ENCODE measurements around the gene FOSL2.
A peak's percentile ranks its signal among the peaks of the same experiment; 100 is the strongest.

FOSL2 gene

DNA sequence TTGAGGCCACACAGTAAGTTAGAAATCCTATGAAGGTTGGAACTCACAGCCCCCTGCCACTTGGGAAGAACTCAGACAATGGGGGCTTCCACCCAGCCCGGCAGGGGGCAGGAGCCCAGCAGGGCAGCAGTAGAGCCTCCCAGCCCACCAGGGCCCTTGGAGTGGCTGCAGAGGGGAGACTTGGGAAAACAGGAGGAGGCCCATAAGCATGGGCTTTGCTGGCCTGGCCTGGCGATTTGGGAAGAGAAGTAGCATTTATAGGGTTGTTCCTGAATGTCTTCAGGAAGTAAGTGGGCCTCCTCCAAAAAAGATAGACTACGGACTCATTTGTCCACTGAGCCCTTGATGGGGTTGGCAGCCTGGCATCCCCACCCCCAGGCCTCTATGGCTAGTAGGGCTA lies 17.4 kb upstream of the FOSL2 start:
- DNase-seq (ENCODE audit: low spot score) = no peak

DNA sequence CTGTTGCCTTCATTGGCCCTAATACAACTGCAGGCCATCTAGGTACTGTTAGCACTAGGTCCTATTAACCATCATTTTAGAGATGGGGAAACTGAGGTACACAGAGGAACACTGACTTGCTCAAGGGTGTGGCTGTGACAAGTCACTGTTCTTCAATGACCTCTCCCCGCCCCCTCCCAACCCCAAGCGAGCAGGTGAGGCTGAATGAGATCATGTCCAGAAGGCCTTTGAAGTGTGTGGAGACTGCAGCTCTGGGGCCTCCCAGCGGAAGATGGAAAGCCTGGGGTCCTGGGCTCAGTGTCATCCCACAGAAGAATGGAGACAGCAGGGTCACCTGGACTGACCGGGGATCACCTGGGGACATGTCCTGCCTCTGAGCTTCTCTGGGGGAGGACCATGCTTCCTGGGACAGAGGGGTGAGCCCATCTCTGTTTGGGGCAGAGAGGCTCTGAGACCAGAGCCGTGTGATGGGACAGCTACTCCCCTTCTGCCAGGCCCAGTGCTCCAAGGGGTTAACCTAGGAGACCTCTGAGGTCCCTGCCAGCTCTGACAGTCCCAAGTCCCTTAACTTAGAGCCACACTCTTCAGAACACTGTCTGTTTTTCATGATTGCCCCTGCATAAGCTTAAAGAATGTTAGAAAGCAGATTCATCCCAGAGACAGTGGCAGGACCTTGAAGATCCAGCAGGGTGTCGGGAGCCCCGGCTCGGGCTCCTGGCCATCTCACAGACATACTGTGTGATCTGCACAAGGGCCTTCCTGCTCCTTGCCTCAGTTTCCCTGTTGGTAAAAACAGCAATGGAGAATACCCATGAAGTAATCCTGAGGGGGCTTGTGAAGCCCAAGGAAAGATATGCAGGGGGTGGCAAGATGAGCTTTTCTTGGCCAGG lies 16.7 kb upstream of the FOSL2 start:
- no peak for DNase-seq (ENCODE audit: low spot score)

DNA sequence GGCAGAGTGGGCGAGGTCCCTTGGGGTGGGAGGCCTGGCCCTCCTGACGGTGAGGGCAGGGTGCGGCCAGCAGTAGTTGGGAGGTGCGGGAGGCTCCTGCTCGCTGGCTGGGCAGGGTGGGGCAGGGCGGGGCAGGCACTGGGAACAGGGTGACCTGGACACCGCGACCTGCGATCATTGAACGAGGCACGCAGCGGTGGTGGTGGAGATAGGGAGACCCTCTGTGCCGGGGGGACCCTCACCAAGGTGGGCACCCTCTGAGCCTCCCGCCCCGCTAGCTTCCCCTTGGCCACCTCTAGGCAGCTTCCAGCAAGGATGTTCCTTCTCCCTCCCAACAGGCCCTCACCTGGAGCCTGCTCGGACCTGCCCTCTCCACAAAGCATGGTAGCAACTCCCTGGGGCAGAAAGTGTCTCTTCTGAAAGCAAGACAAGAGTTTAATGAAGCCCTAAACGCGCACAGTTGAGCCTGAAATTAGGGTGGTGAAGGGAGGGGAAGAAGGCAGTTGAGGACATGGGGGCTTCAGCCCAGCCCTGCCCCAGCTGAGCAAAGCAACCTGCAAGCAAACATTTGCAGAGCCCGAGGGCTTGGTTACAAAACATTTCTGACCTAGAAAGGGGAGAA lies 15.4 kb upstream of the FOSL2 start:
- DNase-seq (ENCODE audit: low spot score) = no peak

DNA sequence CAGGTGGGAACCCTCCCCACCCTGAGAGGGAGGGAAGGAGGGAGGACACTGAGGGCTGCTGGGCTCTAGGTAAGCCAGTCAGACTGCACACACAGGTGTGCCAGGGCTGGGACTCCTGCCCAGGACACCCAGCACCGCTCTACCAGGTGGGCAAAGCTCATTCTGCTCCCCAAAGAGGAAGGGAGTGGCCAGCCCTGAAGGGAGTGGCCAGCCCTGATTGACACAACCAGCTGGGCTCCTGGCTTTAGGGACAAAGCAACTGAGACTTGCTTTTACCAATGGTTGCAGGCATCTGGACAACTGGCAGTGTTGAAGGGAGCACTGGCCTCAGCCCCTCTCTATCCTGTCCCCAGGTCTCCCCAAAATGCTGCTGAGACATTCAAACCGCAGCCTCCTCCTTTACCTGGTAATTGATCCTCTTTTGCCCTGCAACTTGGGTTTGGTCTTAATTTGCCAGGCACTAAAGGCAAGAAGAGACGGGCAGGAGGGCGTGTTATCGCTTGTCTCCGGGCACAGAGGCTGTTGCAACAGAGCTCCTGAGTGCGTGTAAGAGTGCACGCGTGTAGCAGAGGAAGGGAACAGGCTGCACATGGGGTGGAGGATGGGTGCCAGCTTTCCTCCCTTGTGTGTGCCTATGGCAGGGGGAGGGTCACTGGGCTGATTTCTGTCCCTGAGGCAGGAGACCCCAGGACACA lies 14.5 kb upstream of the FOSL2 start:
- no peak for DNase-seq (ENCODE audit: low spot score)

DNA sequence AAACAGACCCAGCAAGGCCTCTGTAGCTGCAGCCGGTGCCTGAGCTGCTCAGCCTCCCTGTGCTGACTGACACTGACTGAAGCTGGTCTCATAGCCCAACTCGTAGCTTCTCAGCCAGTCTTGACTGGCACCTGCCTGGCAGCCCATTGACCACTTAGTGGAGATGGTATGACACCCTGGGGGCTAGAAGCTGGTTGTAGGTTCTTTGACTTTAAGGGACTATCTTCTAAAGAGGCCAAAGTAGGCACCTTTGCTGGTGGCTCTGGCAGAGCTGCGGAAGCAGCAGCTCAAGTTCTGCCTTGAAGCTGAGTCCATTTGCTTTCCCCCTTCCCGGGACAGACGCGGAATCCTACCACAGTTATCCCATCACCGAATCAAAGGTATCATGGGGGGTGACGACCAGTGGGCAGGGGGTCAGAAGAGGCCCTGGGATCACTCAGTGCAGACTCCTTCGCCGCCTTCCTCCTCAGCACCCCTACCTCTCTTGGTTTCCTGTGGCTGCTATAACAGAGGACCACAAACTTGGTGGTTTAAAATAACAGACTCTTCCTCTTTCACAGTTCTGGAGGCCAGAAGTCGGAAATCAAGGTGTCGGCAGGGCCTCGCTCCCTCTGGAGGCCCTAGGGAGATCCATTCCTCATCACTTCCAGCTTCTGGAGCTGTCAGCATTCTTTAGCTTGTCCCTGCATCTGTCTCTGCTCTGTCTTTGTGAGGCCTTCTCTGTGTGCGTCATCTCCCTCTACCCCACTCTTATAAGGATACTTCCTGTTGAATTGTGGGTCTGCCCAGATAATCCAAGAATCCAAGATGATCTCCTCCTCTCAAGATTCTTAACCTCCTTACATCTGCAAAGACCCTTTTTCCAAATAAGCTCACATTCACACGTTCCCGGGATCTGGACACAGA lies 13.7 kb upstream of the FOSL2 start:
- no peak for DNase-seq (ENCODE audit: low spot score)

DNA sequence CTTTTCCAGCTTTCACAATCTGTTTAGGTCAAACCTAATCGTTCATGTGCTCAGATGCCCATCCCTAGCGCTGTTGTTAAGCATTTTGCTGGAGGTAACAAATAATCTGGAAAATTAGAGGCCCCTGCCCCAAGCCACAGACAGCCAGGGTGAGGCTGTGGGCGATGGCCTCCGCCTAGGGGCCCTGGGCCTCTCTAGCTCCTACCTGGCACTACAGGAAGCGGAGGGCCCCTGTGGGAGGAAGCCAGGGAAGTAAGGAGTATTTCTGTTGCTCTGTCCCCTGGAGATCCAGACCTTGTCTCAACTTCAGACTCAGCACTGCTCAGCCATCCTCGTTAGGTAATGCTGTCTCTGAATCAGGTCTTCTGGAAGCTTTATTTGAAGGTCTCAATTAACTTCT lies 12.4 kb upstream of the FOSL2 start:
- no peak for DNase-seq (ENCODE audit: low spot score)

DNA sequence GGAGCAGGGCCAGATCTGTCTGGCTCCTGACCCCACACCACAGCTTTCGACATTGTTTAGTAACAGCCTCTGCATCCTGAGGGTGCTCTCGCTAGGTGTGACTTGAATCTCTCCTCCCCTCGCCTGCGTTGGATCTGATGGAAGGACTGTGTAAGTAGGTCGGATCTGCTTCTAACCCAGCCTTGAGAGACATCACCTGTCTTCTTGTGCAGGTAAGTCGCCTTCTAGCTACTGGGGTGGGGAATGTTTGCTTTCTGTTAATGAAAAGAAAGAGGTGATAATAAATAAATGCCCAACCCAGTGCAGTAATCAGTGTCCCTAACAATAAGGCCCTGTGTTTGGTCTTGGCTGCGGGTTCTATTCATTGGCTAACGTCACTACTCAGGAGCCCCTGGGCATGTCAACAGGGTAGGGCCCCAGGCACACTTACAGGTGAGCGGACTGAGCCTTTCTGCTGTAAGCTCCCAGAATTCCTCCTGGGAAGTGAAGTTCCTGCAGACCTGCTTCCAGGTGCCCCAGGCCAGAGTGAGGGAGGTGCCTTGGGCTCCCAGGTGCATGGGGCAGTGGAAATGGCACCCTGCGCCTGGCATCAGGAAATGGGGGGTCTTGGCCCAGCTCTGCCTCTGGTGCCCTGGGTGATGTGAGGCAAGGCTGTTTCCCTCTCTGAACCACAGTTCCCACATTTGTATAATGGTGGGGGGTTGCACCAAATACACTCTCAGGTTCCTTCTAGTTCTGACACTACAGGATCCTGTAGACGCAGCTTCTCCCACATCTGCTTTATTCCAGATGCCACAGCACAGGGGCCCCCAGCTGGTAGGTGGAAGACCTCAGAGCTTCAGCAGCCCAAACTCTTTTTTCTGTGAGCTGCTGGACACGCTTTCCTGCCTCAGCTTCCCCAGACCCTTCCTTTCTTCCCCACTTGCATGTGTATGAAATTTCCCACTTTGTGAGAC lies 11.2 kb upstream of the FOSL2 start:
- no peak for DNase-seq (ENCODE audit: low spot score)

DNA sequence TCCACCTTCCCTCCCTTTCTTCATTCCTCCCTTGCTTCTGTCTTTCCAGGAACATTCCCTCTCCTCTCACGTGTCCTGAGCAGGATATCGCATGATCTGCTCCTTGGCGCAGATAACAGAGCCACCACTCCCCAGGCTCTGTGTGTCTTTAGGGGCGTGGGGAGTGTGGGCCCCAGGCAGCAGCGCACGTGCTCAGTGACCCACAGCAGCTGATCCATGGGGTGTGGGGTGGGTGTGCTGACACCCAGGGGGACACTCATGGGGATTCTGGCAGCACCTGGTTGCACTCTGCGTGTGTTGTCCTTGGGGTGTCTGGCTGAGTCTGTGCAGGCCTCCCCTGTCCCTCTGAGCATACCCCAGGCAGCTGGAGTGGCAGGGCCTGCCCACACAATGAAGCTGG lies 9.9 kb upstream of the FOSL2 start:
- DNase-seq (ENCODE audit: low spot score) = no peak

DNA sequence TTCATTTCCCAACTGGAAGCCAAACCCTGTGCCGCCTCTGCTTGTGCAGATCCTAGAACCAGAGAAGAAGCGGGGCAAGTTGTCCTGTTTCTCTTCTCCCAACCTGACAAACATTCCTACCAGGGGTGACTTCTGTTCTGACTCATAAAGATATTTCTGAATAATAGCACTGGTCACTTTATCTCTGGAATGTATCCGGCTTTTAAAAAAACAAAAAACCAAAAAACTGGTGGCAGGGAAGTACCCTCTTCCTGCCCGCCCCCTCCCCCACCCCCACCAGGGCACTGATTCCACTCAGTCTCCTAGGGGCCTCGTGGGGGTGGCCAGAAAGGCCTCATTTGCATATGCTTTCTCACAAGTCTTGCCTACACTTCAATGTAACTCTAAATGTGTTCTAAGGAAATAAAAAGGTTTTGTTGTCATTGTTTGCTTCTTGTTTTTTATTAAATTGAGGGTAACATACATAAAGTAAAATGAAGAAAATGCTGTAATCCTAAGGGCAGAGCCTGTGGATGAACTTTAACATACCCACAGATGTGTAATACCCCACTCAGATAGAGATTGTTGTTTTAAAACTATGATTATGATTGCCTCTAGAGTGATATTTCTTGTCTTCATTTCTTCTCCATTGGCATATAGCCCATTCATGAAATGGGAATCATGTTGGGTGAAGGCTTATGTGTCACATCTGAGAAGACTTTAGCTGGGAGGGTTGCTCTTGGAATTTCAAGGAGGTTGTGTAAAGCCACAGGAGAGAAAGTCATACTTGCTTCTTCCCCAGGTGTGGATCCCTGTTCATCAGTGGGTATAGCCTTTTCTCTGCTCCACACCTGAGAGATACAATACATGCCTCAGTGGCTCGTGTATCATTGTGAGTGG lies 5.3 kb upstream of the FOSL2 start:
- DNase-seq (ENCODE audit: low spot score) = peak; percentile 70

DNA sequence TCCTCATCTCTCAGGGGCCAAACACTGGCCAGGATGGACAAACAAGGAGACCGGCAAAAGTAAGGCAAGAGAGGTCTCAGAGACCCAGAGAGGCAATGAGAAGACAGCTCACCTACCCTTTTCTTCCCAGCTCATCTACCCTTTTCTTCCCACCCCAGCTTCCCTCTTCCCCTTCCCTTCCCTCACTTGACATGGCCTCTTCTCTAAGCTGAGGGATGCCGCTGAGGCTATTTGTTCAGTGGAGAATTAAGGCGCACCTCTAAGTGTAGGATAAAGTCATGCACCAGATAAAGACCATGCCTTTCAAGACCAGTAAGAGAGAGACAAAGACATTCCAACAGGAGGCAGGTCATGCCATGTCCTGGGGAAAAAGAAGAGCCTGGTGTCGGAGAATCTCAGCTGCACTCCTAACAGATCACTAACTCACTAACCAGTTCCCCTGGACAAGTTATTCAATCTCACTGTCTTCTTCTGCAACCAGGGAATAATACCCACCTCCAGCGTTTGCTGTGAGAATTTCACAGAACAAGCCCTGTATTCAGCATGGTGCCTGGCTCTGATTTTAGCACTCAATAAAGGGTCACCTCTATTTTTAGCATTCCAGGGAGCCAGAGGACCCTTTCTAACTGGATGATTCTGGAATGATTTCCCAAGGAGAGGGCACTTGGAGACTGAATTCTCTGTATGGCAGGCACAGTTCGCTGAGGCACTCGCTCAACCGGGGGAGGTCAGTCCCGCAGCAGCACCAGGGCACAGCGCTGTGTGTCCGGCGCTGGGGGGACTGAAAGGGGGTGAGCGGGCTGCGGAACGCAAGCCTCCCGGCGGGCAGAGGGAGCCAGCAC lies 3.0 kb upstream of the FOSL2 start:
- DNase-seq (ENCODE audit: low spot score) = no peak

DNA sequence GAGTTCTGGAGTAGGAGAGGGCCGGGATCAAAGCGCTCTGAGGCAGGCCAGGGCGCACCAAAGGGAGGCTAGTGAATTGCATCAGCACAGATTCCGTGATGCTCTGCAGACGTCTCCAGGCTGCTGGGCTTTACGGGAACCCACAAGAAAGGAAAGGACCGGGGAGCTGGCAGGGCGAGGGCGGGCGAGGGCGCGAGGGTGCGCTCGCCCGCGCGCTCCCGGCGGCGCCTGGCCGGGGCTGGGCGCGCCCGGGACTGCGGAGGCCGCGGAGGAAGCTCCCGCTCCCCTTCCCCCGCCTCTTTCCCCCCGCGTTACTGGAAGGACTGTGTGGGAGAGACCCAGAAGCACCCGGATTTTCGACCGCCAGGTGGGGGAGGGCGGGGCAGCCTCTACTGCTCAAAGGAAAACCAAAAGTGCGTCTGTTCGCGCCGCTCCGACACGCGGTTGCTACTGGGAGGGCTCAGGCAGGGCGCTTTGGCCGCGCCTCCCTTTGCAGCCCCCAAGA lies 2.4 kb upstream of the FOSL2 start:
- DNase-seq (ENCODE audit: low spot score) = peak; percentile 55

DNA sequence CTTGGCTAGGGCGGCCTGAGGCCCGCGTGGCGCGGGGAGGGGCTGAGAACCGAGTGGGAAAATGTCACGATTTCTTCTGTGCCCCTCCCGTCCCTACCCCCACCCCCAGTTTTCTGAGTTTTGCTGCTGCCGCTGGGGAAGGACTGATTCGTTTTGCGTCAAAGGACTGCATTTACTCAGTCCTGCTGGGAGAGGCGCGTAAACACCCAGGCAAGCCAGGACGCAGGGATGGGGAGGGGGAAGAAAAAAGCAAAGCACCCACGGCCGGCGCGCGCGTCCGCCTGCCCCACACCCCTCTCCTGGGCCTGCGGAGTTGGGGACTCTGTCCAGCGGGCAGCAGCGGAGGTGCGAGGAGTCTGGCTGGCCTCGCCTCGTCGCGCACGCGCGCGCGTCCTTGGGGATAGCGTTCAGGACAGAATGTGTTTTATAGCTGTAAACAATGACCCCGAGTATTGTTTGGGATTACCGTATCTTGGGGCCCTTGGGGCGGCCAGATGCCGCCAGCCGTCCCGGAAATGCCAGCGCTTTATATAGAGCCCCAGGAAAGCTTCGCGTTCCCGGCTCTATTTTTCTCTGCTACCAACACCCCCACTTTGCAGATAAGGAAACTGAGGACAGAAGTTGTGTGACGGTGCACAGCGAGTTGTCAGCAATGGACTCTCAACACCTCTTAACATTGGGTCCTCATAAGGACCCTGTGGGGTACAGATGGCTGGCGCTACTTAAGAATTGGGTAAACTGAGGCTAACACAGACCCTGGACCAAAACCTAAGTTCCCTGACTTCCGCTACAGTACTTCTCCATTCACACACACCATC lies 1.7 kb upstream of the FOSL2 start:
- peak; percentile 76 for DNase-seq (ENCODE audit: low spot score)

DNA sequence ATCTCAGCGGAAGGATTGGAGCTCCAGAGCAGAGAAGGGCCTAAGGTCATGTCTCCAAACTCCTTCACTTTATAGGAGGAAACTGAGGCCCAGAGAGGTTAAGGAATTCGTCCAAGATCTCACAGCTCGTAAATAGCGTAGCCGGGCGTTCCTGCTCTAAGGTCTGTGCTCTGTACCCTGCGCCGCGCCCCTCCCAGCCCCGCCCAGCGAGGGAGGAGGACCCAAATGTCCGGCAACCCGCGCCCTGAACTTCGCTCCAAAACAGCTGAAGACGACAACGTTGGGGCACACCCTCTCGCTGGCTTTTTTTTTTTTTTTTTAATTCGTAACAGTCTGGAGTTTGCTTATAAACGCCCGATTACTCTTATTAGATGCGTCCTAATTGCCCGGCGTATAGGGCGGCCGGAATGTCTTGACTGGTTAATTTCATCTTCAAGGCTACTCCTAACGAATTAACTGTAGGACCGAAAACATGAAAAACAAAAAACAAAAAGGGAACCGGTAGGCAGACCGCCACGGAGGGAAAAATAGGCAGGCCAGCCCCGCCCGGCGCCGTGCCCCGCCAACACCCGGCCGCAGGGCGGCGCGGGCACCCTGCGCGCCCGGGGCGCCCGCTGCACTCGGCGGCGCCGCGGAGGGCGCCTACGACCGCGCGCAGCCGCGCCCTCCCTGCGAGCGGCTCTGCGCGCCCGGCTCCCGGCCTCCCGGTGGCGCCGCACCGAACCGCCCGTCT lies 928 bp upstream of the FOSL2 start:
- peak; percentile 67 for DNase-seq (ENCODE audit: low spot score)

DNA sequence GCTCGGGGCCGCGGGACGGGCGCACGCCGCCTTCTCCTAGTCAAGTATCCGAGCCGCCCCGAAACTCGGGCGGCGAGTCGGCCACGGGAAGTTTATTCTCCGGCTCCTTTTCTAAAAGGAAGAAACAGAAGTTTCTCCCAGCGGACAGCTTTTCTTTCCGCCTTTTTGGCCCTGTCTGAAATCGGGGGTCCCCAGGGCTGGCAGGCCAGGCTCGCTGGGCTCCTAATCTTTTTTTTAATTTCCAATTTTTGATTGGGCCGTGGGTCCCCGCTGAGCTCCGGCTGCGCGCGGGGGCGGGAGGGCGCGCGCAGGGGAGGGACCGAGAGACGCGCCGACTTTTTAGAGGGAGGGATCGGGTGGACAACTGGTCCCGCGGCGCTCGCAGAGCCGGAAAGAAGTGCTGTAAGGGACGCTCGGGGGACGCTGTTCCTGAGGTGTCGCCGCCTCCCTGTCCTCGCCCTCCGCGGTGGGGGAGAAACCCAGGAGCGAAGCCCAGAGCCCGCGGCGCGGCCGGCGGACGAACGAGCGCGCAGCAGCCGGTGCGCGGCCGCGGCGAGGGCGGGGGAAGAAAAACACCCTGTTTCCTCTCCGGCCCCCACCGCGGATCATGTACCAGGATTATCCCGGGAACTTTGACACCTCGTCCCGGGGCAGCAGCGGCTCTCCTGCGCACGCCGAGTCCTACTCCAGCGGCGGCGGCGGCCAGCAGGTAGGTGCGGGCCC lies 617 bp downstream of the FOSL2 start:
- DNase-seq (ENCODE audit: low spot score) = peak; percentile 53

DNA sequence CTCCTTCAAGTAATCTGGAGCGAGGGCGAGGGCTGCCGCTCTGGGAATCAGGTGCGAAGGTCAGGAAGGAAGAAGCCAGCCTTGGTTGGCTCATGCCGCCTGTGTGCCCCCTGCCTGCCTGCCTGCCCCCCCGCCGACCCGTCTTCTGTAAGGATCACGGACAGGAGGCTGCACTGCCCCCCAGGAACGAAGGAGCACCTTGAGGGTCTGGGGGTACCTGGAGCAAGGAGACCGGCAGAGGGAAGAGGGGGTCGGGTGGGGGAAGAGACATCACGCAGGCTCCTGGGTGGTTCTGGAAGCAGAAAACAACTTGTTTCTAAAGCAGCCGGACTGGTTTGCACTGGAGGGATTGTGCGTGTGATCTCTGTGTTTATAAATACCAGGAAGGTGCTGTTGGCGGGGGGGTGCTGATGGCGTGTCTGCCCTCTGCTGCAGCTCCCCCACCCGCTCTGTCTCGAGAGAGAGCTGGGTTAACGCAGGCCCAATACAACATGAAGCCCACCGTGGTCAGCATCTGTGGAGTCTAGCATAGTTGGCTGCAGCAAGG lies 1.7 kb downstream of the FOSL2 start:
- DNase-seq (ENCODE audit: low spot score) = no peak

DNA sequence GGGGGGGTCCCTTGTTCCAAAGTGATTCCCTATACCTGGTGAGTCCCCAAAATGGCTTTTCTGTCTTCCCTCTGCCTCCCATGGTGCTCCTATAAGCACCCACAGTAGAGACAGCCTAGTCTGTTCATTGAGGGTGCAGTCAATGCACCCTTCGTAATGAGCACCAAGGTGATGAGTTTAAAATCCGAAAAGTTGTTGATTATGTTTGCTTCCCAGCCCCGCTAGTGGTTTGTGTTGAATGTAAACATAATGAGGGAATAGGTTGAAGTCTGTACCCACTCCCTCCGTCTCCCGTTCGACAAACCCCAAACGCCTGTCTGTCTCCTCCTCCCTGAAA lies 2.3 kb downstream of the FOSL2 start:
- no peak for DNase-seq (ENCODE audit: low spot score)

Measured in kidney capillary endothelial cell (primary cell).